ENCODE measurements around the gene PTPN22. TPM values are rescaled to one million over a fixed set of nuclear protein-coding genes. Genes with fewer than 3 reads are reported as not detected.
A peak's percentile ranks its signal among the peaks of the same experiment; 100 is the strongest.

Gene PTPN22
- total and polyA plus RNA-seq, 9 of the 15 experiments (the other 6 are each of a cell fraction or from before 2014, with no cell fraction given): 0.45 to 4.6 (median 1.1) TPM

DNA sequence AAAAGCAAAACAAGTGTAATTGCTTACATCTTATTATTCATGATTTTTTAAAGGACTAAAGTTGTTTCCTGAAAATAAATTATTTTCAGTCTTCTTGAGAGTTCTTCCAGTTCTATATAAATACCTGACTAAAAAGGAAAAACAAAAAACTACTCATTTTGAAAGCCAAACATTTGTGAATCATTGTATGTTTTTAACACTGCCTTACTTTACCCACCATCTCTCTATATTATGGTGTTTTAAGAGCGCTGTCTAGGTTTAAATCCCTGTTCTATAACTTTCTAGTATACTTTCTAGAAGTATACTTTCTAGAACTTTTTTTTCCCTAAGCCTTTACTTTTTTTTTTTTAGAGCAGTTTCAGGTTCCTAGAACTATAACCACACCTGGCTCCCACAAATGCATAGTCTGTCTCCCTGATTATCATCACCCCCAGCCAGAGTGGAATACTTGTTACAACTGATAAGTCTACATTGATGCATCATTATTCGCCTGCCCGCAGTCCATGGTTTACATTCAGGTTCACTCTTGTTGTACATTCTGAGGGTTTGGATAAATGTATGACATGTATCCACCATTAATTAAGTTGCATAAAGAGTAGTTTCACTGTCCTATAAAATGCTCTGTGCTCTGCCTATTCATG is 69.0 kb downstream of the PTPN22 start (continued):
- TF ChIP-seq ARID1B (IDR thresholded peaks at IDR 0.05): peak; percentile 49; the same call in 1 of the 2 replicates

- Histone ChIP-seq H3K27ac (ENCODE audit: extremely low read depth, low read depth, low read length) (no peak overlapping the region), H4K20me1 (replicated peaks; ENCODE audit: control insufficient read depth, insufficient read depth, low read length) (peaks cover 11% of the 10 kb centered on the region), H3K4me2 (ENCODE audit: insufficient read depth, low read length) (no peak overlapping the region), H3K4me3 (no peak overlapping the region), H3K9me1 (ENCODE audit: control insufficient read depth, insufficient read depth, low read length) (peaks cover 5% of the 10 kb centered on the region), H3K4me1 (replicated peaks in 1 of 2; ENCODE audit: control insufficient read depth in 2 of 2, insufficient read depth in 2 of 2, low read length in 2 of 2) (peaks cover 21 to 31% of the 10 kb centered on the region in 2 experiments), H3K79me2 (ENCODE audit: control insufficient read depth, insufficient read depth, low read length) (peaks cover 93% of the 10 kb centered on the region), H3K9me3 (replicated peaks; ENCODE audit: control insufficient read depth, insufficient read depth, low read depth, low read length) (no peaks in the 10 kb centered on the region), H2AFZ (ENCODE audit: low read depth, low read length) (no peak overlapping the region), H3K36me3 (ENCODE audit: control insufficient read depth, insufficient read depth, low read length) (peaks cover 32% of the 10 kb centered on the region), H3K9ac (ENCODE audit: insufficient read depth in 1 of 2, low read depth in 2 of 2, low read length in 2 of 2) (no peak overlapping the region), H3K27me3 (ENCODE audit: control insufficient read depth in 2 of 2, insufficient read depth in 2 of 2, low read length in 2 of 2) (no peaks in the 10 kb centered on the region)
- in situ Hi-C loops (cut with MboI): no loop called here
- intact Hi-C loops (cut with micrococcal nuclease): no loop called here
- BruUV-seq (replicated peaks): no TSS peak
- no peak for DNase-seq (ENCODE audit: extremely low read depth in 1 of 4, low spot score in 3 of 4)
- no peak for ATAC-seq
- WGBS (ENCODE audit: insufficient coverage, low coverage, missing lambda C conversion rate): 78% methylated on average over 3 of the region's 3 CpGs
- TF ChIP-seq, protein P1, sequence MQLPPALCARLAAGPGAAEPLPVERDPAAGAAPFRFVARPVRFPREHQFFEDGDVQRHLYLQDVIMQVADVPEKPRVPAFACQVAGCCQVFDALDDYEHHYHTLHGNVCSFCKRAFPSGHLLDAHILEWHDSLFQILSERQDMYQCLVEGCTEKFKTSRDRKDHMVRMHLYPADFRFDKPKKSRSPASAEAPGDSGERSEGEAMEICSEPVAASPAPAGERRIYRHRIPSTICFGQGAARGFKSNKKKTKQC (CRISPR knock-in tag; IDR thresholded peaks at IDR 0.05): no peak
- no peak for TF ChIP-seq FOS (IDR thresholded peaks at IDR 0.05; ENCODE audit: extremely low read depth, insufficient read length)
- no peak for TF ChIP-seq JUND (IDR thresholded peaks at IDR 0.05; ENCODE audit: borderline replicate concordance, low read depth, low read length)
- no peak for TF ChIP-seq JUND (tag; IDR thresholded peaks at IDR 0.05; ENCODE audit: borderline replicate concordance, low read depth, low read length)
- TF ChIP-seq, protein P2, sequence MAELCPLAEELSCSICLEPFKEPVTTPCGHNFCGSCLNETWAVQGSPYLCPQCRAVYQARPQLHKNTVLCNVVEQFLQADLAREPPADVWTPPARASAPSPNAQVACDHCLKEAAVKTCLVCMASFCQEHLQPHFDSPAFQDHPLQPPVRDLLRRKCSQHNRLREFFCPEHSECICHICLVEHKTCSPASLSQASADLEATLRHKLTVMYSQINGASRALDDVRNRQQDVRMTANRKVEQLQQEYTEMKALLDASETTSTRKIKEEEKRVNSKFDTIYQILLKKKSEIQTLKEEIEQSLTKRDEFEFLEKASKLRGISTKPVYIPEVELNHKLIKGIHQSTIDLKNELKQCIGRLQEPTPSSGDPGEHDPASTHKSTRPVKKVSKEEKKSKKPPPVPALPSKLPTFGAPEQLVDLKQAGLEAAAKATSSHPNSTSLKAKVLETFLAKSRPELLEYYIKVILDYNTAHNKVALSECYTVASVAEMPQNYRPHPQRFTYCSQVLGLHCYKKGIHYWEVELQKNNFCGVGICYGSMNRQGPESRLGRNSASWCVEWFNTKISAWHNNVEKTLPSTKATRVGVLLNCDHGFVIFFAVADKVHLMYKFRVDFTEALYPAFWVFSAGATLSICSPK (IDR thresholded peaks at IDR 0.05; ENCODE audit: borderline replicate concordance): no peak
- no peak for TF ChIP-seq ZNF668 (CRISPR knock-in tag; IDR thresholded peaks at IDR 0.05)
- no peak for TF ChIP-seq PCBP2 (IDR thresholded peaks at IDR 0.05; ENCODE audit: low read depth, low read length, poor library complexity, severe bottlenecking)
- TF ChIP-seq POLR2AphosphoS2 (IDR thresholded peaks at IDR 0.05; ENCODE audit: low read length): no peak
- no peak for TF ChIP-seq PRMT5 (CRISPR knock-in tag; IDR thresholded peaks at IDR 0.05)
- TF ChIP-seq CEBPG (CRISPR knock-in tag; IDR thresholded peaks at IDR 0.05): no peak
- TF ChIP-seq CEBPG (tag; conservative IDR thresholded peaks at IDR 0.05 in 1 of 2, IDR thresholded peaks at IDR 0.05 in 1 of 2): no peak
- no peak for TF ChIP-seq TFAM (CRISPR knock-in tag; conservative IDR thresholded peaks at IDR 0.05)
- no peak for TF ChIP-seq ARID1B (IDR thresholded peaks at IDR 0.05)
- ChIA-PET POLR2A (interaction anchor here (1.8 kb wide), 1 partner anchor 8 kb away, joined by 4 read pairs; no protein-coding TSS in a partner anchor), CTCF (ENCODE audit: low intra/inter-chr PET ratio) (no interaction called here)
- FAIRE-seq: no peak
Measured at GRCh38 chr1:113800487-113800886, 71.0 kb downstream of the PTPN22 start.

All from K562 (cell line).